Stimulated activated CD8-positive, alpha-beta memory T cell treated with anti-CD3 and anti-CD28 coated beads, Interleukin-7, amount 100 ng/mL, for 48 hours (primary cell): Measurements from ENCODE around the gene C1QTNF8.

Source experiments
- DNase-seq, 2 donors: peaks; one replicate each; pipeline ENCODE4 v3.0.0-alpha.2; 2020; ENCODE audit warnings: low read depth in 1 of 2; ENCODE audit errors: extremely low read depth in 1 of 2

The C1QTNF8 gene

GRCh38 chr16:1080801-1081733, 15.0 kb downstream of the C1QTNF8 start:
- DNase-seq: no peak

GRCh38 chr16:1079786-1080525, 16.1 kb downstream of the C1QTNF8 start:
- DNase-seq: no peak

GRCh38 chr16:1079341-1079740, 16.7 kb downstream of the C1QTNF8 start:
- no peak for DNase-seq

- DNase-seq: no peak
These were observed 17.4 kb downstream of the C1QTNF8 start for GRCh38 chr16:1078579-1079021.

GRCh38 chr16:1077877-1078578, 18.0 kb downstream of the C1QTNF8 start:
- no peak for DNase-seq

GRCh38 chr16:1076801-1077576, 19.1 kb downstream of the C1QTNF8 start:
- no peak for DNase-seq

GRCh38 chr16:1075546-1075945, 20.5 kb downstream of the C1QTNF8 start:
- DNase-seq: no peak

- no peak for DNase-seq
These were observed 21.7 kb downstream of the C1QTNF8 start for GRCh38 chr16:1074379-1074649.

GRCh38 chr16:1073566-1074378, 22.3 kb downstream of the C1QTNF8 start:
- DNase-seq: no peak

GRCh38 chr16:1073262-1073558, 22.8 kb downstream of the C1QTNF8 start:
- DNase-seq: no peak

GRCh38 chr16:1072526-1073261, 23.4 kb downstream of the C1QTNF8 start, which contains the start of gene SSTR5:
SSTR5 (plus strand) TSS chr16:1072747; CDS start chr16:1078869, 6,122 bp downstream.
- no peak for DNase-seq

GRCh38 chr16:1071561-1072225, 24.4 kb downstream of the C1QTNF8 start:
- DNase-seq: no peak

- no peak for DNase-seq
These were observed 25.1 kb downstream of the C1QTNF8 start for GRCh38 chr16:1070864-1071408.

GRCh38 chr16:1070084-1070863, 25.8 kb downstream of the C1QTNF8 start:
- DNase-seq: no peak

GRCh38 chr16:1069154-1069553, 26.9 kb downstream of the C1QTNF8 start:
- no peak for DNase-seq

GRCh38 chr16:1068451-1068850, 27.6 kb downstream of the C1QTNF8 start:
- no peak for DNase-seq

- no peak for DNase-seq
These were observed 28.4 kb downstream of the C1QTNF8 start for GRCh38 chr16:1067629-1068028.
